CD4-positive, alpha-beta T cell treated with Interferon alpha-2 for 1 hour (primary cell): ENCODE measurements around the gene PRELID1.

ENCODE experiments used
- DNase-seq, 2 donors: peaks; one replicate each; pipeline ENCODE4 v3.0.0-alpha.2; 2020 to 2022

PRELID1 gene

DNA sequence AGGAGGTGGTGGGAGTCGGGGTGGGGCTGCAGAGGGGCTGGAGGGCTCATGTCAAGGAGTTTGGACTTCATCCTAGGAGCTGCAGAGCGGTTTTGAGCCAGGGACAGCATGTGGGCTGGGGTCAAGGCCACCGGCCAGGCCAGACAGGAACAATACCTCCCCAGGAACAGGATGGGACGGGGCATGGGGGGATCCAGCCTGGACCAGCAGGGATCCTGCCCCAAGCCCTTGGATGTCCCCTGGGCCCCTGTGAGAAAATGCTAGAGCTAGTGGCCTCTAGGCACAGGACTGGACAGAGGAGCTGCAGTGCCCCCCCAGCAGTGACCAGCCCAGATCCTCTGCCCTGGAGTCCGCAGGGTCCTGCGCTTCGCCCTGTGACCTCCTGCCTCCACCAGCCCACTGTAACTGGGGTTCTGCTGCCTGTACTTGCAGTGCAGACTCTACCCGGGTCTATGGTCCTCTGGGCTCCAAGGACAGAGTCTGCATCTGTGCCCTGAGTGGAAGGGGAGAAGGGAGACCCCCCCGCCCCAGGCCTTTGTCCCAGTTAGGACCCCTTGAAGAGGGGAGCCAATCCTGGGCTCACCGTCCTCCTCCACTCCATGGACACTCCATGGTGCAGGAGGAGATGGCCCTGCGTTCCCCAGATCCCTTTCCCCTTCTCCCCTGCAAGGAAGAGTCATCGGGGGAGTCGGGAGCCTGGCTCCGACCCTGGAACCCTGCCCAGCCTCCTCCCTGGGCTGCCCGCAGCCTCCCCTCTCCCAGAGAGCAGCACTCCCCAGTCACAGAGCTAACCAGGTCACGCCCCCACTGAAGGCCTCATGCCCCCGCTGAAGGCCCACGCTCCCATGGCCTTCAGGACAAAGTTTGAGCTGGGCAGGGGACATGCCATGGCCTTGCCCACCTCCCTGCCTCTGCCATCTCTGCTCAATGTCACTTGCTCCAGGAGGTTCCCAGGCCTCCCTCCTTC, 11.1 kb downstream of the PRELID1 start:
- DNase-seq: no peak

DNA sequence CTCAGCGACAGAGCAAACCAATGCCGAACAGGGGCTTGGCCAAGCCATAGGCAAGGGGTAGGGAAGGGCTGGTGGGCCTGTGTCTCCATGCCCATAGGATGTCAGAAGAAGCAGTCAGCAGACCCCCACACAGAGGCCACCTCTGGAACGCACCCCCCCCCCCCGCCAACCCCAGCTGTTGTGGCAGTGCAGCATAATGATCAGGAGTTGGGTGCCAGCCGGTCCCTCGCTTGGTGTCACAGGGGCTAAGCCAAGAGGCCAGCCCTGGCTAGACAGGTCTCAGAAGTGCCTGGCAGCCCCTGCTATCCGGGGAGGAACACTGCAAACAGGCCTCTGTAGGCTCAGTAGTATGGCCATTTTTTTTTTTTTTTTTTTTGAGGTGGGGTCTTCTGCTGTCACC, 11.8 kb downstream of the PRELID1 start:
- no peak for DNase-seq

- no peak for DNase-seq
Measured at GRCh38 chr5:177316005-177316404, 12.4 kb downstream of the PRELID1 start.

DNA sequence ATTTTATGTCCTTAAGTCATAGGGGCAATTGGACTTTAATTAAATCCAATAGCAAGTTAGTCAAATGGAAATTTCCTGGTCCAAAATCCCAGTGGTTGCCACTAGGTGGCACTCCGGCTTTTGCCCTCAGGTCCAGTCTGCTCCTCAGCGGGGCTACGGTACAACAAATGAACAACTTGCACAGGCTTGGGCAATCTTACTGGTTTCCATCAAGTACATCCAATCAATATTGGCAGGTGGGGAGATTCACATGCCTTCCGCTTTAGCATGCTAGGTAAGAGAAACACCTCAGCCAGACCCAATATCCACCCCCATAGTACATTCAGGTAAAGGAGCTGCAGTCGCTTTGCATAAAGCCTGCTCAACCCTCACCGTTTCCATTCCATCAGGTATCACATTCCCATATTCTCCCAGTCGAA, 14.4 kb downstream of the PRELID1 start:
- peak; percentile 76 to 81 for DNase-seq

GRCh38 chr5:177319913-177320588, 16.5 kb downstream of the PRELID1 start:
- DNase-seq: no peak

- no peak for DNase-seq
Measured at GRCh38 chr5:177320879-177321278, 17.3 kb downstream of the PRELID1 start.

DNA sequence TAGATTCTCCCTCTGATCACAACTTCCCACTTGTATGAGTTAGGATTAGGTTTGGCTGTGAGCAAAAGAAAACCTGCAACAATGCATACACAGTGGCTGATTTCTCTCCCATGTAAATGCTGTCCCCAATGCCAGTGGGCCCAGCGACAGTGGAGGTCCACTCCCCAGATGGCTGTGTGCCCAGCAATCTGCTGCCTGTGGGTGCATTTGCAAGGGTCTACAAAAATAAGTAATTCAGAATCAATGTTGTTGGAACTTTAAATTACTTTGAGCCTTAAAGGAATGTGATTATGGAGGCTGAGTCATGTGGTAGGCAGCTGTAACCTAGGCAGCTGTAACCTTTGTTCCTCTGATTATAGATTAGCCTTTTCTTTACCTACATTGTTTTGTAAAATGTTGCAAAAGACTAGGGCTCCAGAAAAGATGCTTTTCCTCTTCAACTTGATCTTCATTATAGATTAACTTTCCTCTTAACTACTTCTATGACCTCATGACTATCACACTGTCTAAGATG, 22.3 kb downstream of the PRELID1 start:
- no peak for DNase-seq

GRCh38 chr5:177327539-177328522, 24.2 kb downstream of the PRELID1 start:
- peak in 1 of 2 donors; percentile 33 for DNase-seq

DNA sequence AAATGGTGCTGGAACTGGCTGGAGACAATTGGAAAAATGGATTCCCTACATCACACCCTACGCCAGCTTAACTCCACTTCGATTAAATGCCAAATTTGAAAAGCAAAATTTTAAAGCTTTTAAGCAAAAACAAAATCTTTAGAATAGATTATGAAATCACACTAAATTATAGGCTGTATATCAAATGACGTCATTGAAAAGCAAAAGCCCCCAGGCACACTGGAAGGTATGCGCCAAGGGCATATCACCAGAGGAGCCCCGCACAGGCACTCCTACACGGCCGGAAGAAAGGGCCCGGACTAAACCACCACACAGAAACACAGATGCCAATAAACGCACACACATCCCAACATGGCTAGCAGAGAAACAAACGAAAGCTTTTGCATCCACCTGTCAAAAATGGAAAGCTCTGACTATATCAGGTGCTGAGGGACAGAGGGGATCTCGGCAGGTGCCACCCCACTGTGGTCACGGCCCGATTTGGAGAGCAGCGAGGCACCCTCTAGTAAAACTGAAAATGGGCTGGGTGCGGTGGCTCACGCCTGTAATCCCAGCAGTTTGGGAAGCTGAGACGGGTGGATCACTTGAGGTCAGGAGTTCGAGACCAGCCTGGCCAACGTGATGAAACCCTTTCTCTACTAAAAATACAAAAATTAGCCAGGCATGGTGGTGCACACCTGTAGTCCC, 25.1 kb downstream of the PRELID1 start:
- no peak for DNase-seq

GRCh38 chr5:177329883-177330282, 26.3 kb downstream of the PRELID1 start:
- DNase-seq: no peak

DNA sequence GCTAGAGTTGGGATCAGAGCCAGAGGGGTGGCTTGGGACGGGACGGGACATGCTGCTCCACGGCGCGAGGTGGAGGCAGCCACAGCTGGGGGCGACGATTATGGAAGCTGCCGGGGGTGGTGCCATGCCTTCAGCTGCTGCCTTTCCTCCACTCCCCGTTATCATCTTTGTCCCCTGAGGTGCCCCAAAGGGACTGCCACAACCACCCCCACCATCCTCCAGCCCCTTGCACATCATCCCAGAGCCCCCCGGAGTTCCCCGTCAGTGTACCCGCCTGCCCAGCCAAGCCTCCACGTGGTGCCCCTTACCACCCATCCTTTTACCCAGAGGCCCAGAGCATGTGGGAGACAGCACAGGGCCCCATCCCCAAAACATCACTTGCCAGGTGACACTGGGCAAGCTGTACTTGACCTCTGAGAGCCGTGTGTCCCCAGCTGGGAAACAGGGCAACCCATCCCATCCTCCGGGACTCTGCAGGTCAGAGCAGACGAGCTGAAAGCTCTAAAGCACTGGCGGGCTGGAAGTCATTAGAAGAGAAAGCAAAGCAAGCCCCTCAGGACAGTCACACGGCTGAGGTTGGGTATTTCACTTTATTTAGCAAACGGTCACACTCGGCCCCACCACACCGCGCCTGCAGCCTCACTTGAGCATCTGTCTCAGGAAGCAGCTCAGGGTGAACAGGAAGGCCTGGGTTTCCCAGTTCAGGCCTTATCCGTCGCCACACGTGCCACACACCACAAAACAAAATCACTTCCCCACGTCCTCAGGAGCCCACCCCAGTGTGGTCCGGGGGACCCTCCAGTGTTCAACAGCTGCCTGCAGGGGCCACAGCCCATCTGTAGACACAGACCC, 27.6 kb downstream of the PRELID1 start:
- no peak for DNase-seq

DNA sequence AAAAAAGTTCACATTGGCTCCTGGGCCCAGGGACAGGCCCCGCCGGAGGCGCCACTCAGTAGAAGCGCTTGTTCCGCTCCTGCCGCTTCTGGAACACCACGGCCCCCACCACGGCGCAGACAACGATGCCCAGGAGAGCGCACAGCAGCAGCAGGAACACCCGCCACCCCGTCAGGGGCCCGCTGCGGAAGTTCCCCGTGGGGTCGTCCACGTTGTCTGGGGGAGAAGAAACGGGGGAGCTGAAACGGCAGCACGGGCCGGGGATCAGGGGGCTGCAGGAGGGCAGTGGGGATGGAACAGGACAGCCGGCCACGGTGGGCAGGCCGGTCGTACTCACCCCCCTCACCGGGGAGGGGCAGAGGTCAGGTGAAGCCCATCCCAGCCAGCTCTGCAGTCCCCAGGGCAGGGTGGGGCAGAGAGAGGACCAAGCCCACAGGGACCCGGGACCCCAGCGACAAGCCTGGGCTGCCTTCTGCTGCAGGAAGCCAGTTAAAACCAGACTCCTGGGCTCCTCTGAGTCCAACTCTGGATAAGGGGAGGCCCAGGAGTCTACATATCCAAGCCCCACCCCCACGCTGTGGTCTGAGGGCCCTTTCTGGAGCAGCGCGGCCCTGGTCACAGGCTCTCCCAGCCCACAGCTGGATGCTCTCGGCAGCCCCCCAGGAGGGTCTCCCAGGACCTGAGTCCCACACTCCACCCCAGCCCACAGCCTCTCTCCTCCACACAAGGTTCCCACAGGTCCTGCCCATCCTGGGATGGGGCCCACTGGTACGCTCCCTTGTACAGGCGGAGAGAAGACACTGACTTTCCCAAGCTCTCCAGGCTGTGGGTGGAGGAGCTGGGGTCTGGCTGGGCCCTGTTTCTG, 28.7 kb downstream of the PRELID1 start:
- DNase-seq: no peak

DNA sequence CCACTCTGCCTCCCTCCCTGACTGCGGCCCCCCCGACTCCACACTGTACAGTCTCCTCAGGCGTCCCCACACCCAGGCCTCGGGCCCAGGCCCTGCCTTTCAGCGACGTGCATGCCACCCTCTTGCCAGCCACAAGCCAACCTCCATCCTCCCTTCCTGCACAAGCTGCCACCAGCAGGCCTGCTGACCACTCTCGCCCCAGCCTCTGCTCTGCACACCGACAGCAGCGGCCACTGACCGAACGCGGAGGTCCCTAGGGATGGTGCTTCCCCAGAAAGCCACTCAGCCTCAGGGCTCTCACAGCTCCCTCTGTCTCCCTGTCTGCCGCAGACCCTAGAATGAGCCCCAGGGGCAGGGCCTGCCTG, 29.3 kb downstream of the PRELID1 start:
- DNase-seq: no peak

- DNase-seq: no peak
Measured at GRCh38 chr5:177333420-177334154, 30.0 kb downstream of the PRELID1 start.

DNA sequence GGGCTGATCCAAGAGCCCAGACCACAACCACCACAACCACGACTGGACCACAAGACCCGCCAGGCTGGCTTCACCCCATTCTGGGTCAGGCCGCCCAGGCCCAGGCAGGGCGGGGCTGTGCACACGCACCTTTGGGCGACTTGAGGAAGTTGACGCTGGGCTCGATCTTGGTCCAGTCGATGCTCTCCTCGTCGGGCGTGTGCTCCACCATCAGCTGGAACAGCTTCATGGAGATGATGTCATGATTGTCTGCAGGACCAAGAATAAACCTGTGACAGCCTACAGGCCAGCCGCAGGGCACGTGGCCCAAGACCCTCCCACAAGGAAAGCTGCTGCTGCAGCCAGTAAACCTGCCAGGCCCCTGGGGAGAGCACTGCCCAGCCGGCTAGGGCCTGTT, 30.6 kb downstream of the PRELID1 start:
- DNase-seq: no peak

DNA sequence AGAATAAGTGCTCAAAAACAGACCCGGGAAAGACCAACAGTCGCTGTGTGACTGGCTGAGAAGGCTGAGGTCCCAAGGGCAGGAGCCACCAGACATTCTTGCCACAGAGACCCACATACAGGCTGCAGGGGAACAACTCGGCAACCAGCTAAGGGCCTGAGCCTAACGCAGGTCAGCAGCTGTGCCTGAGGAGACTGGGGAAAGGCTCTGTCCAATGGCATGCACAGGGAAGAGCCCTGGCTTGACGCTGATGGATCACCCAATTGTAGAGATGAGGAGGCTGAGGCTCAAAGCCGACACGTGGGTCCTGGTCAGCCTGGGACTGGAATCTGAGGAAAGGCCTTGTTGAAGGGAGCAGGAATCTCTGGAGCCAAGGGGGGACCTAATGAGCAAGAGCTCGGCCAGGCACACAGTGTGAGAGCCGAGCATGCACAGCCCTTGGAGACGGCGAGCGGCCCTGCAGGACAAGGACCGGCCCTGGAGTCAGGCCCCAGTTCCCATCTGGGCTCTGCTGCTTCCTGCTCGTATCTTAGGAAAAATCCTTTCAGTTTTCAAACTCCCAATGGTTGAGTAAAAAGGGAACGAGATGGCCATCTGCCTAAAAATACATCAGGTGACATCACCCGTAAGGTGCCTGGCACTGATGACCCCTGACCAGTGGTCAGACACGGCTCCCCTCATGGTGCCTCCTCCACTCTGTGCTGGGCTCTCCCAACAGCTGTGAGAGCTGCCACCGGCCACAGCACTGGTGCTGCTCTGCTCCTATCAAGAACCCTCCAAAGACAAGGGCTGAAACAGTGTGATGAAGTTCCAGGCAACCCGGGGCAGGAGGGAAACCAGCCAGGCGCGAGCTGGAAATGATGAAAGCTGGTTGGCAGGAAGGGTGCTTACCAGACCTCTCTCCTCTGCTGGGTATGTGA, 31.4 kb downstream of the PRELID1 start:
- DNase-seq: no peak

- no peak for DNase-seq
Measured at GRCh38 chr5:177335701-177336065, 32.1 kb downstream of the PRELID1 start.

DNA sequence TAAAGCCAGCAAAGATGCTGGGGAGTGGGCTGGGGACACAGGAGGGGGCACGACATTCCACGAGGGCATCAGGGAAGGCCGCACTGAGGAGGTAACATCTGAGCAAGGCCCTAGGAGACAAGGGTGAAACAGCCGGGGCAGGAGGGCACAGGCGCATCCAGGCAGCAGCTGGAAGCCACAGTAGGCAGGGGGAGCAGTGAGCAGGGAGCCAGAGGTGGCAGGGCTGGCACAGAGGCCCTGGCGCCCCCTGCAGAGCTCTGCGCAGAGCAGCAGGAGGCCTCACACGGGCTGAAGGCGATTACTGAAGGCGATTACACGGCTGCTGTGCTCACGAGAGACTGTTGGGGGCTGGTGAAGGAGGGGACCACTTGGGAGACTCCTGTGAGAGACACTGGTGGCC, 32.5 kb downstream of the PRELID1 start:
- DNase-seq: peak; percentile 25 to 27
